MCF 10A (cell line): Measurements from ENCODE around the gene FAM180A. TPM values are rescaled to one million over a fixed set of nuclear protein-coding genes. Genes with fewer than 3 reads are reported as not detected.
A peak's percentile ranks its signal among the peaks of the same experiment; 100 is the strongest.

Source experiments
- BruUV-seq: library from RNA; stranded (reverse); fragments of 400-500 nt; replicated peaks from 2 replicates; lab custom pipeline; 2021; lab: Mats Ljungman, UMichigan
- CTCF ChIA-PET: fragments of 300-600 bp; sonication (Branson Sonifier 250); formaldehyde crosslinking; extraction: SDS; loops from one replicate; lab custom pipeline; 2021; ENCODE audit warnings: antibody characterized with exemption, inconsistent platforms; lab: Yijun Ruan, JAX
- POLR2A ChIA-PET: fragments of 300-600, 350-650 bp; sonication (Branson Sonifier 250); formaldehyde crosslinking; extraction: SDS; loops from one replicate; lab custom pipeline; 2020; ENCODE audit warnings: antibody characterized with exemption, inconsistent platforms; lab: Yijun Ruan, JAX
- DNase-seq: peaks from one replicate; pipeline ENCODE4 v3.0.0-alpha.2; 2018; ENCODE audit not compliant: unreplicated experiment
- H3K27ac Mint-ChIP-seq: one replicate; pipeline ENCODE4 v1.8.0; 2022; ENCODE audit warnings: mild to moderate bottlenecking, low read depth, mixed read lengths; ENCODE audit not compliant: unreplicated experiment
- H3K27me3 Mint-ChIP-seq: one replicate; pipeline ENCODE4 v1.8.0; 2022; ENCODE audit warnings: mixed read lengths; ENCODE audit not compliant: insufficient read depth, unreplicated experiment
- H3K36me3 Mint-ChIP-seq: one replicate; pipeline ENCODE4 v1.8.0; 2022; ENCODE audit warnings: mild to moderate bottlenecking, moderate library complexity, mixed read lengths; ENCODE audit not compliant: insufficient read depth, unreplicated experiment
- H3K4me1 Mint-ChIP-seq: one replicate; pipeline ENCODE4 v1.8.0; 2022; ENCODE audit warnings: mixed read lengths; ENCODE audit not compliant: insufficient read depth, unreplicated experiment
- H3K4me3 Mint-ChIP-seq: one replicate; pipeline ENCODE4 v1.8.0; 2022; ENCODE audit warnings: mild to moderate bottlenecking, moderate library complexity, mixed read lengths; ENCODE audit not compliant: unreplicated experiment
- H3K9me3 Mint-ChIP-seq: one replicate; pipeline ENCODE4 v1.8.0; 2022; ENCODE audit warnings: mixed read lengths; ENCODE audit not compliant: unreplicated experiment
- CTCF ChIP-seq: fragments of 200-600 bp; IDR thresholded peaks from one replicate; pipeline ENCODE4 v1.8.0; 2022; ENCODE audit warnings: antibody characterized with exemption, mild to moderate bottlenecking; ENCODE audit not compliant: unreplicated experiment
- intact Hi-C: fragments of 100-400 bp; cut with micrococcal nuclease; formaldehyde crosslinking; loops from 2 replicates; pipeline ENCODE4 v1.14.1; 2022
- total RNA-seq: library from RNA; stranded (reverse); gene quantifications from 2 replicates; pipeline ENCODE4 v1.2.3, GENCODE V29; 2022

Gene FAM180A
- total RNA-seq, 1 experiment from 2014 or later, result not detected

- DNase-seq, result no peak
- Mint-ChIP-seq H3K4me3 (no peak overlapping the region), H3K27me3 (no peaks in the 10 kb centered on the region), H3K36me3 (no peaks in the 10 kb centered on the region), H3K9me3 (no peaks in the 10 kb centered on the region), H3K27ac (peak overlapping the region; percentile 73), H3K4me1 (peaks cover 24% of the 10 kb centered on the region)
- POLR2A ChIA-PET, result no interaction called here
- CTCF ChIA-PET, result interaction anchor here (1.2 kb wide), 1 partner anchor 87 kb away, joined by 7 read pairs; no protein-coding TSS in a partner anchor
- no peak for TF ChIP-seq CTCF
- intact Hi-C loops, result no loop called here
- BruUV-seq, result no TSS peak
Observed at GRCh38 chr7:135759532-135759931, 10.9 kb upstream of the FAM180A start.

- peak; percentile 41 for DNase-seq
- POLR2A ChIA-PET, result interaction anchor here (0.8 to 1.9 kb wide), 4 partner anchors 14 to 96 kb away, joined by 3 to 13 read pairs (median 4); partner anchors contain the start of gene STMP1
- H3K27ac Mint-ChIP-seq, result peak overlapping the region; percentile 73
- TF ChIP-seq CTCF, result no peak
- H3K27me3 Mint-ChIP-seq, result no peaks in the 10 kb centered on the region
- H3K36me3 Mint-ChIP-seq, result no peaks in the 10 kb centered on the region
- no TSS peak for BruUV-seq
- intact Hi-C loops, result no loop called here
- peak overlapping the region; percentile 68 for H3K4me3 Mint-ChIP-seq
- H3K9me3 Mint-ChIP-seq, result no peaks in the 10 kb centered on the region
- CTCF ChIA-PET, result interaction anchor here (0.6 to 1.2 kb wide), 3 partner anchors 9 to 86 kb away, joined by 3 to 7 read pairs (median 3); no protein-coding TSS in a partner anchor
- H3K4me1 Mint-ChIP-seq, result peaks cover 24% of the 10 kb centered on the region
Observed at GRCh38 chr7:135758531-135758932, 9.9 kb upstream of the FAM180A start.

- Mint-ChIP-seq H3K9me3 (no peaks in the 10 kb centered on the region), H3K4me1 (peaks cover 24% of the 10 kb centered on the region), H3K4me3 (peak overlapping the region; percentile 68), H3K27ac (peak overlapping the region; percentile 73), H3K27me3 (no peaks in the 10 kb centered on the region), H3K36me3 (no peaks in the 10 kb centered on the region)
- ChIA-PET CTCF (interaction anchor here (0.6 to 1.2 kb wide), 2 partner anchors 42 to 86 kb away, joined by 3 to 7 read pairs; no protein-coding TSS in a partner anchor), POLR2A (interaction anchor here (0.8 to 1.9 kb wide), 3 partner anchors 13 to 95 kb away, joined by 3 to 13 read pairs (median 5); partner anchors contain the start of gene STMP1)
- TF ChIP-seq CTCF, result no peak
- intact Hi-C loops, result no loop called here
- peak; percentile 58 for DNase-seq
- no TSS peak for BruUV-seq
Observed at GRCh38 chr7:135757719-135758411, 9.3 kb upstream of the FAM180A start.

- H3K27ac Mint-ChIP-seq, result no peak overlapping the region
- no peak for TF ChIP-seq CTCF
- BruUV-seq, result no TSS peak
- CTCF ChIA-PET, result interaction anchor here (0.6 kb wide), 1 partner anchor 10 kb away, joined by 3 read pairs; no protein-coding TSS in a partner anchor
- H3K9me3 Mint-ChIP-seq, result no peaks in the 10 kb centered on the region
- peaks cover 19% of the 10 kb centered on the region for H3K4me1 Mint-ChIP-seq
- H3K36me3 Mint-ChIP-seq, result no peaks in the 10 kb centered on the region
- DNase-seq, result no peak
- no peak overlapping the region for H3K4me3 Mint-ChIP-seq
- intact Hi-C loops, result no loop called here
- no peaks in the 10 kb centered on the region for H3K27me3 Mint-ChIP-seq
- POLR2A ChIA-PET, result interaction anchor here (1.0 kb wide), 1 partner anchor 94 kb away, joined by 5 read pairs; the partner anchor contains the start of gene STMP1
Observed at GRCh38 chr7:135756191-135756590, 7.6 kb upstream of the FAM180A start.
